SU-DHL-6 (cell line): ENCODE results near the gene GPR132.

ENCODE experiments used
- EZH2phosphoT487 ChIP-seq: fragments of 200-600 bp; sonication (generic), shearing (Covaris generic); conservative IDR thresholded peaks from 2 replicates; pipeline ENCODE4 v1.6.1; 2018; ENCODE audit warnings: mild to moderate bottlenecking, antibody characterized with exemption, low read length, moderate library complexity, mixed read lengths
- TF ChIP-seq, protein P1 (sequence below): fragments of 200-600 bp; sonication (generic); IDR thresholded peaks from one replicate; pipeline ENCODE4 v1.5.1; 2017; ENCODE audit warnings: antibody characterized with exemption, mild to moderate bottlenecking, low read length, moderate library complexity; ENCODE audit not compliant: insufficient read depth, poor library complexity, severe bottlenecking

DNA sequence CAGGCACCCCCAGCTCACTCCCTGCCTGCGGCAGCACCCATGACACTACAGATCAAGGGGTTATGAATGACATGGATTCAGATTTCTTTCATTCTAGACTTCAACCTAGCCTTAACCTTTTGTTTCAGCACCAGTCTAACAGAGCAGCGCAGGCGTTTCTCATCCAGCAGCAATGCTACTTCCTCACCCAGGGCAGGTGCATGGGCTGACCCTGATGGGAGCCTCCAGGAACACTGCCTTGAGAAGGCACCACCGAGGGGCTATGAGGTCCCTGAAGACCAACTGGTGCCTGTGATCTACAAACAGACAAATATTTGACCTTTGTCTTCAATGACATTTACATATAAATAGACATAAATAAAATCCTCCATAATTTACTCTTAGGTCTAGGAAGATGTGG, 55.1 kb downstream of the GPR132 start:
- TF ChIP-seq, protein P1, sequence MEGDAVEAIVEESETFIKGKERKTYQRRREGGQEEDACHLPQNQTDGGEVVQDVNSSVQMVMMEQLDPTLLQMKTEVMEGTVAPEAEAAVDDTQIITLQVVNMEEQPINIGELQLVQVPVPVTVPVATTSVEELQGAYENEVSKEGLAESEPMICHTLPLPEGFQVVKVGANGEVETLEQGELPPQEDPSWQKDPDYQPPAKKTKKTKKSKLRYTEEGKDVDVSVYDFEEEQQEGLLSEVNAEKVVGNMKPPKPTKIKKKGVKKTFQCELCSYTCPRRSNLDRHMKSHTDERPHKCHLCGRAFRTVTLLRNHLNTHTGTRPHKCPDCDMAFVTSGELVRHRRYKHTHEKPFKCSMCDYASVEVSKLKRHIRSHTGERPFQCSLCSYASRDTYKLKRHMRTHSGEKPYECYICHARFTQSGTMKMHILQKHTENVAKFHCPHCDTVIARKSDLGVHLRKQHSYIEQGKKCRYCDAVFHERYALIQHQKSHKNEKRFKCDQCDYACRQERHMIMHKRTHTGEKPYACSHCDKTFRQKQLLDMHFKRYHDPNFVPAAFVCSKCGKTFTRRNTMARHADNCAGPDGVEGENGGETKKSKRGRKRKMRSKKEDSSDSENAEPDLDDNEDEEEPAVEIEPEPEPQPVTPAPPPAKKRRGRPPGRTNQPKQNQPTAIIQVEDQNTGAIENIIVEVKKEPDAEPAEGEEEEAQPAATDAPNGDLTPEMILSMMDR: no peak
- no peak for TF ChIP-seq EZH2phosphoT487
